SK-N-SH (cell line): Measurements from ENCODE around the gene HOXB6. TPM values are rescaled to one million over a fixed set of nuclear protein-coding genes. Genes with fewer than 3 reads are reported as not detected.

ENCODE experiments used
- CTCF ChIA-PET: fragments of 300-600, 350-600 bp; formaldehyde crosslinking; extraction: SDS; loops from one replicate; lab custom pipeline; 2021; lab: Yijun Ruan, JAX
- POLR2A ChIA-PET: fragments of 350-600 bp; sonication (Branson Sonifier 250); formaldehyde crosslinking; extraction: SDS; loops from one replicate; lab custom pipeline; 2020; ENCODE audit warnings: antibody characterized with exemption, inconsistent platforms; lab: Yijun Ruan, JAX
- DNase-seq: peaks from one replicate; pipeline ENCODE4 v3.0.0; 2012
- H2AFZ ChIP-seq: fragments of 200-600 bp; sonication (generic); 2 replicates; pipeline ENCODE4 v1.8.1; 2016; ENCODE audit warnings: antibody characterized with exemption, mild to moderate bottlenecking, low read depth
- H3F3A ChIP-seq: fragments of 200-600 bp; sonication (generic); replicated peaks from 2 replicates; pipeline ENCODE3; 2016; ENCODE audit warnings: antibody characterized with exemption, mild to moderate bottlenecking; ENCODE audit not compliant: insufficient read depth
- H3K27ac ChIP-seq, 2 experiments: fragments of 200-500 bp in 1 of 2; fragments of 200-600 bp in 1 of 2; sonication (Bioruptor generic) in 1 of 2; sonication (generic), shearing (Covaris generic) in 1 of 2; 2 replicates each; pipeline versions ENCODE4 v1.5.1 to v1.6.1; 2014 to 2016; ENCODE audit warnings: low read depth in 2 of 2, inconsistent platforms in 1 of 2, low read length in 1 of 2, mild to moderate bottlenecking in 1 of 2, mixed read lengths in 1 of 2
- H3K27me3 ChIP-seq: fragments of 200-600 bp; sonication (generic), shearing (Covaris generic); 2 replicates; pipeline ENCODE4 v1.6.1; 2016; ENCODE audit warnings: mixed run types; ENCODE audit not compliant: insufficient read depth
- H3K36me3 ChIP-seq, 2 experiments: fragments of 200-500 bp in 1 of 2; fragments of 200-600 bp in 1 of 2; sonication (Bioruptor generic) in 1 of 2; sonication (generic) in 1 of 2; replicated peaks in 1 of 2; 2 replicates each; pipeline versions ENCODE3 to v1.5.1; 2014 to 2016; ENCODE audit warnings: low read length in 1 of 2, mild to moderate bottlenecking in 1 of 2; ENCODE audit not compliant: insufficient read depth in 2 of 2, control insufficient read depth in 1 of 2
- H3K4me1 ChIP-seq, 2 experiments: fragments of 200-500 bp in 1 of 2; fragments of 200-600 bp in 1 of 2; sonication (Bioruptor generic) in 1 of 2; sonication (generic), shearing (Covaris generic) in 1 of 2; 2 replicates each; pipeline versions ENCODE4 v1.5.1 to v1.6.1; 2014 to 2016; ENCODE audit warnings: low read depth in 1 of 2, low read length in 1 of 2, mixed run types in 1 of 2; ENCODE audit not compliant: insufficient read depth in 2 of 2, control insufficient read depth in 1 of 2
- H3K4me2 ChIP-seq: fragments of 200-600 bp; sonication (generic), shearing (Covaris generic); 2 replicates; pipeline ENCODE4 v1.6.1; 2017; ENCODE audit warnings: mixed run types
- H3K4me3 ChIP-seq, 2 experiments: fragments of 200-500 bp in 1 of 2; fragments of 200-600 bp in 1 of 2; sonication (Bioruptor generic) in 1 of 2; sonication (generic), shearing (Covaris generic) in 1 of 2; 2 replicates each; pipeline versions ENCODE4 v1.5.1 to v1.8.1; 2014 to 2016; ENCODE audit warnings: low read depth in 2 of 2, inconsistent platforms in 1 of 2, low read length in 1 of 2, mild to moderate bottlenecking in 1 of 2, mixed read lengths in 1 of 2, moderate library complexity in 1 of 2
- H3K79me2 ChIP-seq: fragments of 200-600 bp; sonication (generic); 2 replicates; pipeline ENCODE4 v1.8.1; 2017; ENCODE audit warnings: mild to moderate bottlenecking; ENCODE audit not compliant: insufficient read depth
- H3K9ac ChIP-seq: fragments of 200-600 bp; sonication (generic); 2 replicates; pipeline ENCODE4 v1.6.1; 2017; ENCODE audit warnings: mixed run types
- H3K9me2 ChIP-seq: fragments of 200-600 bp; sonication (generic); 2 replicates; pipeline ENCODE4 v1.6.1; 2017; ENCODE audit warnings: mixed run types
- H3K9me3 ChIP-seq: fragments of 200-600 bp; sonication (generic); 2 replicates; pipeline ENCODE4 v1.6.1; 2017; ENCODE audit warnings: mixed run types, mild to moderate bottlenecking, moderate library complexity
- H4K20me1 ChIP-seq: fragments of 200-600 bp; sonication (generic); 2 replicates; pipeline ENCODE4 v1.6.1; 2017; ENCODE audit warnings: mild to moderate bottlenecking, mixed run types; ENCODE audit not compliant: insufficient read depth
- CTCF ChIP-seq: fragments of 200-600 bp; sonication (generic); IDR thresholded peaks from 2 replicates; pipeline ENCODE4 v1.6.1; 2017; ENCODE audit warnings: antibody characterized with exemption, mild to moderate bottlenecking, moderate library complexity
- EZH2phosphoT487 ChIP-seq: fragments of 200-600 bp; sonication (generic); IDR thresholded peaks from 2 replicates; pipeline ENCODE4 v1.6.1; 2017; ENCODE audit warnings: low read depth, mixed run types, mild to moderate bottlenecking, antibody characterized with exemption, moderate library complexity, borderline replicate concordance
- GATA2 ChIP-seq: sonication (generic); formaldehyde crosslinking; IDR thresholded peaks from 2 replicates; pipeline ENCODE4 v1.5.0; 2020; ENCODE audit warnings: mild to moderate bottlenecking, missing genetic modification reagents
- NRF1 ChIP-seq: IDR thresholded peaks from 2 replicates; pipeline ENCODE4 v1.6.1; 2012; ENCODE audit warnings: low read depth, mild to moderate bottlenecking, low read length
- ZBTB33 ChIP-seq: IDR thresholded peaks from 2 replicates; pipeline ENCODE4 v1.4.0; 2012; ENCODE audit warnings: low read depth, borderline replicate concordance
- WGBS: methylation state at CpG from one replicate; pipeline ENCODE4 v1.1.6; 2017; ENCODE audit warnings: low lambda C conversion rate; 5-methylcytosine and 5-hydroxymethylcytosine counted together
- polyA plus RNA-seq, 3 experiments: library from polyadenylated mRNA; depleted of rRNA; stranded (reverse); fragments of >200 nt; gene quantifications; 2 replicates each; pipeline ENCODE4 v1.2.3, GENCODE V29; 2012

HOXB6 gene
- polyA plus RNA-seq, 1 of the 3 experiments (the other 2 are of a cell fraction) = not detected

GRCh38 chr17:48620461-48621139, 15.8 kb upstream of the HOXB6 start:
- Histone ChIP-seq H3K79me2 (no peaks in the 10 kb centered on the region), H3K9ac (no peak overlapping the region), H3K36me3 (no peaks in the 10 kb centered on the region), H3K4me3 (no peak overlapping the region), H3K4me2 (no peak overlapping the region), H4K20me1 (peaks cover 20% of the 10 kb centered on the region), H3K9me3 (no peaks in the 10 kb centered on the region), H2AFZ (no peak overlapping the region), H3K27me3 (peaks cover 100% of the 10 kb centered on the region)
- WGBS = 15% methylated on average over 6 of the region's 6 CpGs
- ChIA-PET CTCF (interaction anchor here (0.6 to 7.6 kb wide), 9 partner anchors 16 to 356 kb away, joined by 3 to 59 read pairs (median 3); partner anchors contain the start of gene HOXB5), POLR2A (no interaction called here)
- TF ChIP-seq ZBTB33 = no peak
- no peak for TF ChIP-seq NRF1
- no peak for TF ChIP-seq EZH2phosphoT487
- TF ChIP-seq, all 33 proteins: peak for 0
- no peaks in the 10 kb centered on the region for H3K9me2 ChIP-seq
- no peaks in the 10 kb centered on the region for H3K4me1 ChIP-seq
- H3F3A ChIP-seq = no peaks in the 10 kb centered on the region
- no peak for DNase-seq
- no peak overlapping the region for H3K27ac ChIP-seq

- DNase-seq = no peak
- TF ChIP-seq CTCF = no peak
- TF ChIP-seq EZH2phosphoT487 = peak; percentile 76
- no peak for TF ChIP-seq GATA2 (CRISPR knock-in tag)
- Histone ChIP-seq H3K36me3 (no peaks in the 10 kb centered on the region), H3K9me3 (no peaks in the 10 kb centered on the region), H3K4me2 (peak overlapping the region; percentile 12; the same call in 1 of the 2 replicates), H3K4me1 (no peaks in the 10 kb centered on the region), H2AFZ (0 out of 2 replicates have a peak overlapping the region, but pooled peaks have one; percentile 17), H4K20me1 (peaks cover 25% of the 10 kb centered on the region), H3F3A (no peaks in the 10 kb centered on the region), H3K27ac (no peak overlapping the region), H3K9me2 (no peaks in the 10 kb centered on the region), H3K4me3 (no peak overlapping the region), H3K27me3 (peaks cover 100% of the 10 kb centered on the region), H3K79me2 (no peaks in the 10 kb centered on the region), H3K9ac (no peak overlapping the region)
- POLR2A ChIA-PET = no interaction called here
- CTCF ChIA-PET = interaction anchor here (0.9 to 5.9 kb wide), 12 partner anchors 9 to 448 kb away, joined by 3 to 59 read pairs (median 8); partner anchors contain the start of gene HOXB5
- 23% methylated on average over 32 of the region's 32 CpGs for WGBS
Measured at GRCh38 chr17:48619826-48620449, 15.2 kb upstream of the HOXB6 start.
